KMS-11 (cell line): ENCODE data around the gene TASOR.
A peak's percentile ranks its signal among the peaks of the same experiment; 100 is the strongest.

ENCODE experiments used
- H2AFZ ChIP-seq: fragments of 200-600 bp; sonication (generic); 2 replicates; pipeline ENCODE4 v1.6.1; 2016; ENCODE audit warnings: antibody characterized with exemption, mixed run types, low read depth
- H3K27ac ChIP-seq: fragments of 200-600 bp; sonication (generic); 2 replicates; pipeline ENCODE4 v1.6.1; 2016; ENCODE audit warnings: mild to moderate bottlenecking, mixed run types
- H3K27me3 ChIP-seq: fragments of 200-600 bp; sonication (generic); 2 replicates; pipeline ENCODE4 v1.6.1; 2017; ENCODE audit warnings: mild to moderate bottlenecking, low read depth, mixed run types, moderate library complexity; ENCODE audit not compliant: insufficient read depth
- H3K36me3 ChIP-seq: fragments of 200-600 bp; sonication (generic); 2 replicates; pipeline ENCODE4 v1.6.1; 2017; ENCODE audit warnings: mild to moderate bottlenecking, mixed run types; ENCODE audit not compliant: insufficient read depth
- H3K4me1 ChIP-seq: fragments of 200-600 bp; sonication (generic); 2 replicates; pipeline ENCODE4 v1.6.1; 2016; ENCODE audit warnings: mild to moderate bottlenecking, low read depth, mixed run types; ENCODE audit not compliant: poor library complexity, severe bottlenecking
- H3K4me2 ChIP-seq: fragments of 200-600 bp; sonication (generic); 2 replicates; pipeline ENCODE4 v1.7.0; 2016; ENCODE audit warnings: mild to moderate bottlenecking, mixed run types
- H3K4me3 ChIP-seq: fragments of 200-600 bp; sonication (generic); IDR thresholded peaks from 2 replicates; pipeline ENCODE4 v1.6.1; 2017; ENCODE audit warnings: low read depth, low read length, mixed read lengths; ENCODE audit not compliant: insufficient read depth
- H3K79me2 ChIP-seq: fragments of 200-600 bp; sonication (generic); 2 replicates; pipeline ENCODE4 v1.6.1; 2016; ENCODE audit warnings: low read depth, mixed run types; ENCODE audit not compliant: insufficient read depth
- H3K9ac ChIP-seq: fragments of 200-600 bp; sonication (generic); 2 replicates; pipeline ENCODE4 v1.6.1; 2016; ENCODE audit warnings: mild to moderate bottlenecking, mixed run types
- H4K20me1 ChIP-seq: fragments of 200-600 bp; sonication (generic); 2 replicates; pipeline ENCODE4 v1.6.1; 2016; ENCODE audit warnings: mild to moderate bottlenecking, mixed run types; ENCODE audit not compliant: insufficient read depth
- CTCF ChIP-seq: fragments of 200-600 bp; sonication (generic); conservative IDR thresholded peaks from 2 replicates; pipeline ENCODE4 v1.6.1; 2017; ENCODE audit warnings: low read depth, mild to moderate bottlenecking, antibody characterized with exemption, low read length, moderate library complexity, mixed read lengths

The TASOR gene

GRCh38 chr3:56683122-56683817 lies at the start of gene TASOR:
TASOR (minus strand) TSS chr3:56683265; CDS start chr3:56683006, 259 bp downstream.
- no peak within 1 kb of the TSS for H3K4me3 ChIP-seq
- H4K20me1 ChIP-seq, result no peaks in the 10 kb centered on the region
- H3K27ac ChIP-seq, result peak within 1 kb of the TSS; percentile 96
- no peaks in the 10 kb centered on the region for H3K36me3 ChIP-seq
- peak within 1 kb of the TSS; percentile 86 for H2AFZ ChIP-seq
- H3K9ac ChIP-seq, result peak within 1 kb of the TSS; percentile 92
- H3K27me3 ChIP-seq, result no peaks in the 10 kb centered on the region
- no peak for TF ChIP-seq CTCF
- peaks cover 22% of the 10 kb centered on the region for H3K4me1 ChIP-seq
- peaks cover 41% of the 10 kb centered on the region for H3K79me2 ChIP-seq
- peak within 1 kb of the TSS; percentile 94 for H3K4me2 ChIP-seq

GRCh38 chr3:56732109-56732508 lies 49.0 kb upstream of the TASOR start:
- H2AFZ ChIP-seq, result no peak overlapping the region
- no peaks in the 10 kb centered on the region for H4K20me1 ChIP-seq
- no peak overlapping the region for H3K4me3 ChIP-seq
- H3K27me3 ChIP-seq, result no peaks in the 10 kb centered on the region
- no peaks in the 10 kb centered on the region for H3K36me3 ChIP-seq
- no peak overlapping the region for H3K27ac ChIP-seq
- H3K4me2 ChIP-seq, result no peak overlapping the region
- H3K4me1 ChIP-seq, result peaks cover 15% of the 10 kb centered on the region
- TF ChIP-seq CTCF, result no peak
- H3K79me2 ChIP-seq, result no peaks in the 10 kb centered on the region
- no peak overlapping the region for H3K9ac ChIP-seq

GRCh38 chr3:56725175-56725574 lies 42.1 kb upstream of the TASOR start:
- Histone ChIP-seq H4K20me1 (no peaks in the 10 kb centered on the region), H2AFZ (0 out of 2 replicates have a peak overlapping the region, but pooled peaks have one; percentile 8), H3K4me2 (peak overlapping the region; percentile 98), H3K79me2 (no peaks in the 10 kb centered on the region), H3K4me1 (peaks cover 74% of the 10 kb centered on the region), H3K36me3 (no peaks in the 10 kb centered on the region), H3K27me3 (no peaks in the 10 kb centered on the region), H3K4me3 (no peak overlapping the region), H3K27ac (peak overlapping the region; percentile 83), H3K9ac (peak overlapping the region; percentile 16; the same call in 1 of the 2 replicates)
- no peak for TF ChIP-seq CTCF

- H2AFZ ChIP-seq, result 0 out of 2 replicates have a peak overlapping the region, but pooled peaks have one; percentile 8
- H3K36me3 ChIP-seq, result no peaks in the 10 kb centered on the region
- H3K4me2 ChIP-seq, result peak overlapping the region; percentile 98
- H3K27ac ChIP-seq, result peak overlapping the region; percentile 83
- no peak overlapping the region for H3K4me3 ChIP-seq
- H4K20me1 ChIP-seq, result no peaks in the 10 kb centered on the region
- no peaks in the 10 kb centered on the region for H3K79me2 ChIP-seq
- TF ChIP-seq CTCF, result no peak
- peaks cover 77% of the 10 kb centered on the region for H3K4me1 ChIP-seq
- no peaks in the 10 kb centered on the region for H3K27me3 ChIP-seq
- H3K9ac ChIP-seq, result peak overlapping the region; percentile 16; the same call in 1 of the 2 replicates
Measured at GRCh38 chr3:56724676-56725075, 41.6 kb upstream of the TASOR start.
